ENCODE results near the gene KARS1. TPM values are rescaled to one million over a fixed set of nuclear protein-coding genes. Genes with fewer than 3 reads are reported as not detected.

The KARS1 gene
- total and polyA plus RNA-seq, 2 donors (not counting 1 experiment from before 2014, with no cell fraction given) = 126 to 148 TPM

DNA sequence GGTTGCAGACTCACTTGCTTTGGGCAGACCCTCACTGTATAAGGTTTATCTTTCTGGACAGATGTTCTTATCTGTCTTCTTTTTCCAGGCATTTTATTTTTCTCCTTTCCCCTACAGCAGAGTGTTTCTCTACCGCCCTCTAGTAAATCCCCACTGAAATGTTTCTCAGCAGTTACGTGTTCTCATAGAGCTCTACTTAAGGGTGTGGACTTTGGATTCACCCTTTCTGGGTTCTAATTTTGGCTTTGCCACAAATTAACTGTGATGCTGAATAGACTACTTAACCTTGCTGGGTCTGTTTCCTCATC lies 26.3 kb downstream of the KARS1 start:
- Histone ChIP-seq H3K4me2 (ENCODE audit: extremely low read depth, insufficient read depth, low read length) (no peak overlapping the region), H3K9me3 (ENCODE audit: control insufficient read depth, insufficient read depth, low read depth, low read length) (no peaks in the 10 kb centered on the region), H3K4me1 (ENCODE audit: control insufficient read depth, extremely low read depth, insufficient read depth, low read length) (peaks cover 4% of the 10 kb centered on the region), H4K20me1 (ENCODE audit: control insufficient read depth, extremely low read depth, insufficient read depth, low read length) (no peaks in the 10 kb centered on the region), H3K4me3 (replicated peaks in 1 of 4; ENCODE audit: control extremely low read depth in 1 of 4, insufficient read depth in 1 of 4, low read depth in 3 of 4, low read length in 4 of 4) (peak overlapping the region in 1 of 4 experiments; percentile 6), H3K9ac (ENCODE audit: insufficient read depth, low read length) (no peak overlapping the region), H3K36me3 (ENCODE audit: control insufficient read depth, insufficient read depth, low read length) (peaks cover 7% of the 10 kb centered on the region), H3K79me2 (ENCODE audit: control insufficient read depth, insufficient read depth, low read length) (peaks cover 5% of the 10 kb centered on the region), H2AFZ (ENCODE audit: low read length) (no peak overlapping the region), H3K27ac (ENCODE audit: insufficient read depth, low read length) (no peak overlapping the region), H3K27me3 (ENCODE audit: control insufficient read depth, insufficient read depth, low read length) (no peaks in the 10 kb centered on the region)
- TF ChIP-seq, protein P1, sequence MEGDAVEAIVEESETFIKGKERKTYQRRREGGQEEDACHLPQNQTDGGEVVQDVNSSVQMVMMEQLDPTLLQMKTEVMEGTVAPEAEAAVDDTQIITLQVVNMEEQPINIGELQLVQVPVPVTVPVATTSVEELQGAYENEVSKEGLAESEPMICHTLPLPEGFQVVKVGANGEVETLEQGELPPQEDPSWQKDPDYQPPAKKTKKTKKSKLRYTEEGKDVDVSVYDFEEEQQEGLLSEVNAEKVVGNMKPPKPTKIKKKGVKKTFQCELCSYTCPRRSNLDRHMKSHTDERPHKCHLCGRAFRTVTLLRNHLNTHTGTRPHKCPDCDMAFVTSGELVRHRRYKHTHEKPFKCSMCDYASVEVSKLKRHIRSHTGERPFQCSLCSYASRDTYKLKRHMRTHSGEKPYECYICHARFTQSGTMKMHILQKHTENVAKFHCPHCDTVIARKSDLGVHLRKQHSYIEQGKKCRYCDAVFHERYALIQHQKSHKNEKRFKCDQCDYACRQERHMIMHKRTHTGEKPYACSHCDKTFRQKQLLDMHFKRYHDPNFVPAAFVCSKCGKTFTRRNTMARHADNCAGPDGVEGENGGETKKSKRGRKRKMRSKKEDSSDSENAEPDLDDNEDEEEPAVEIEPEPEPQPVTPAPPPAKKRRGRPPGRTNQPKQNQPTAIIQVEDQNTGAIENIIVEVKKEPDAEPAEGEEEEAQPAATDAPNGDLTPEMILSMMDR (conservative IDR thresholded peaks at IDR 0.05 in 1 of 2, IDR thresholded peaks at IDR 0.05 in 1 of 2; ENCODE audit: low read depth in 1 of 2, low read length in 2 of 2) = peak; percentile 59 to 64
- no peak for TF ChIP-seq EZH2 (IDR thresholded peaks at IDR 0.05; ENCODE audit: low read length, missing control alignments)
- peak; percentile 22 to 60 for DNase-seq (ENCODE audit: low read depth in 2 of 2)

GRCh38 chr16:75620326-75621169 lies 26.9 kb downstream of the KARS1 start:
- no peak for DNase-seq (ENCODE audit: low read depth in 2 of 2)
- no peak for TF ChIP-seq EZH2 (IDR thresholded peaks at IDR 0.05; ENCODE audit: low read length, missing control alignments)
- TF ChIP-seq, protein P1 (conservative IDR thresholded peaks at IDR 0.05 in 1 of 2, IDR thresholded peaks at IDR 0.05 in 1 of 2; ENCODE audit: low read depth in 1 of 2, low read length in 2 of 2) = no peak
- Histone ChIP-seq H4K20me1 (ENCODE audit: control insufficient read depth, extremely low read depth, insufficient read depth, low read length) (no peaks in the 10 kb centered on the region), H3K4me3 (replicated peaks in 1 of 4; ENCODE audit: control extremely low read depth in 1 of 4, insufficient read depth in 1 of 4, low read depth in 3 of 4, low read length in 4 of 4) (no peak overlapping the region), H2AFZ (ENCODE audit: low read length) (no peak overlapping the region), H3K36me3 (ENCODE audit: control insufficient read depth, insufficient read depth, low read length) (peaks cover 7% of the 10 kb centered on the region), H3K9me3 (ENCODE audit: control insufficient read depth, insufficient read depth, low read depth, low read length) (no peaks in the 10 kb centered on the region), H3K27me3 (ENCODE audit: control insufficient read depth, insufficient read depth, low read length) (no peaks in the 10 kb centered on the region), H3K27ac (ENCODE audit: insufficient read depth, low read length) (no peak overlapping the region), H3K4me2 (ENCODE audit: extremely low read depth, insufficient read depth, low read length) (no peak overlapping the region), H3K9ac (ENCODE audit: insufficient read depth, low read length) (no peak overlapping the region), H3K4me1 (ENCODE audit: control insufficient read depth, extremely low read depth, insufficient read depth, low read length) (peaks cover 4% of the 10 kb centered on the region), H3K79me2 (ENCODE audit: control insufficient read depth, insufficient read depth, low read length) (peaks cover 5% of the 10 kb centered on the region)

GRCh38 chr16:75618780-75619179 lies 28.7 kb downstream of the KARS1 start:
- Histone ChIP-seq H3K9ac (ENCODE audit: insufficient read depth, low read length) (no peak overlapping the region), H2AFZ (ENCODE audit: low read length) (no peak overlapping the region), H3K27me3 (ENCODE audit: control insufficient read depth, insufficient read depth, low read length) (no peaks in the 10 kb centered on the region), H3K4me1 (ENCODE audit: control insufficient read depth, extremely low read depth, insufficient read depth, low read length) (peaks cover 5% of the 10 kb centered on the region), H3K4me2 (ENCODE audit: extremely low read depth, insufficient read depth, low read length) (no peak overlapping the region), H3K9me3 (ENCODE audit: control insufficient read depth, insufficient read depth, low read depth, low read length) (no peaks in the 10 kb centered on the region), H3K79me2 (ENCODE audit: control insufficient read depth, insufficient read depth, low read length) (peaks cover 5% of the 10 kb centered on the region), H3K4me3 (replicated peaks in 1 of 4; ENCODE audit: control extremely low read depth in 1 of 4, insufficient read depth in 1 of 4, low read depth in 3 of 4, low read length in 4 of 4) (no peak overlapping the region), H3K27ac (ENCODE audit: insufficient read depth, low read length) (no peak overlapping the region), H3K36me3 (ENCODE audit: control insufficient read depth, insufficient read depth, low read length) (peaks cover 7% of the 10 kb centered on the region), H4K20me1 (ENCODE audit: control insufficient read depth, extremely low read depth, insufficient read depth, low read length) (no peaks in the 10 kb centered on the region)
- TF ChIP-seq, protein P1 (conservative IDR thresholded peaks at IDR 0.05 in 1 of 2, IDR thresholded peaks at IDR 0.05 in 1 of 2; ENCODE audit: low read depth in 1 of 2, low read length in 2 of 2) = no peak
- no peak for TF ChIP-seq EZH2 (IDR thresholded peaks at IDR 0.05; ENCODE audit: low read length, missing control alignments)
- DNase-seq (ENCODE audit: low read depth in 2 of 2) = no peak
